CD4-positive, alpha-beta T cell treated with Interleukin-10 for 1 hour (primary cell): ENCODE results near the gene TSPO2.

Source experiments
- DNase-seq: peaks from one replicate; pipeline ENCODE4 v3.0.0-alpha.2; 2020

TSPO2 gene

GRCh38 chr6:41027799-41028560 is 14.3 kb upstream of the TSPO2 start:
- peak; percentile 73 for DNase-seq

DNA sequence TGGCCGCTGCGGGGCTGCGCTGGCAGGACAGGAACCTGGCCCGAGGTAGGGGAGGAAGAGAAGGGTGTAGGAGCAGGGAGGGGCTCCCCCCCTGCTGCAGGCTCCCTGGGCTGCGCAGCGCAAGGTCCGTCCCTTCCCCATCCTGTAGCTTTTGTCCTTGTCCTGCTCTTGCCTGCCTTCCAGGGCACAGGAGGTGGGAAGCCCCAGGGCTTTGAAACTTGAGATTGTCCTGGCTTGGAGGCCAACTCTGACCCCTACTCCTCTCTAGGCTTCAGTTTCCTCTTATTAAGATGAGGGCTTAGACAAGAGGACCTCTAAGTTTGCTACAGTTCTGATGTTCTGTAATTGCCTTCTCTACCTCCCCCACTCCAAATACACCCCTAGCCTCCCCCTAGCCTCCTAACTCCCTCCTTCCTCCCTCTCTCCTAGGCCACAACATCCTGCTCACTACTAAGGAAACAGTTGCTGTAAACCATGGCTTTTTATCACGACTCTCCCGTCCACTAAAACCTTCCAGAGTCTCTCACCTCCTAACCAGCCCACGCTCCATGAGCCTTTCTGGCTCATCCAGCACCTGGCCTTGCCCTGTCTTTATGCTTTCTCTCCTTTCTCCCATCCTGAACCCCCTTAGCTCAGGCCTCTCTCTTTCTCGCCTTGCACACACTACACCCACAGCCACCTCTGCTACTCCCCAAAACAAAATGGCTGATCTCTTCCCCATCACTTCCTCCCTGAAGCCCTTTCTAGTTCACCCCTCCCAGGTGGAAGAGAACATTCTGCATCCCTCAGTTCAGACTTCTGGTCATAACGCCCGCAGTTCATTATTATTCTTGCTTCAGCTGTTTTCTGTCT is 13.5 kb upstream of the TSPO2 start:
- DNase-seq = no peak

- DNase-seq = no peak
Observed at GRCh38 chr6:41032830-41033229, 9.4 kb upstream of the TSPO2 start.

- no peak for DNase-seq
Observed at GRCh38 chr6:41033776-41034175, 8.5 kb upstream of the TSPO2 start.

- no peak for DNase-seq
Observed at GRCh38 chr6:41036186-41036585, 6.1 kb upstream of the TSPO2 start.

DNA sequence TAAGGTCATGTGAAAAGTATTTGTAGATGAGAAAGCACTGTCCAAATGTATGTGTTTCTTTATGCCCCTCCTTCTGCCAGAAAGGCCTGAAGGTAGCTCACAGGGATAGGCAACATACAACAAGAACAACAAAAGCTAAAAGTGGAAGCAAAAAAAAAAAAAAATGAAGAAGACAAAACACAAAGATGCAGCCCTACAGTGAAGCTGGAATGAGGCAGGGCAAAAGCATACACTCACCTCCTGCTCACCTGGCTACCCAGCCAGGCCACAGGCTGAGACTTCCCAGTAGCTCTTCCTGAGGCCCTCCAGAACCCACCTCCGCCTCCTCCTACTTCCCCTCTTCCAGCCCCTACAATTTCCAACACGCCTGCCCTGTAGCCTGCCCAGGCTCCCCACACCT is 5.7 kb upstream of the TSPO2 start:
- no peak for DNase-seq

- DNase-seq = no peak
Observed at GRCh38 chr6:41037107-41037900, 5.0 kb upstream of the TSPO2 start.

DNA sequence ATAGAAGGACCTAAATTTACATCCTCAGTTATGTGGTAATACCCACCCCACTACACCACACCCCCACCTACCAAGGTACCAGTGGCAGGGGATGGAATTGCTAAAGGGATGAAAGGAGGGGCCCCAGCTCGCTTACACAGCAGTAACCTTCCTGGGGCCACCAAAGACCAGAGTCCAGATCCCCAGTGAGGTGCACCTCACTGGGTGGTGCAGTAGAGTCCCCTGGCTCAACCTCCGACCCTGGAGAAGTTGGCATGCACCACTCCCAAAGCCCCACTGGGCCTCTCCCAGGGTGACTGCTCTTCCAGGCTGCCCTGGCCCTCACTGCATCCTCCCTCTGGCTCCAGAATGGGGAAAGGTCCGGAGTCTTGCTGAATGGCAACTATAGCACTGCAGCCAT is 4.1 kb upstream of the TSPO2 start:
- DNase-seq = no peak

DNA sequence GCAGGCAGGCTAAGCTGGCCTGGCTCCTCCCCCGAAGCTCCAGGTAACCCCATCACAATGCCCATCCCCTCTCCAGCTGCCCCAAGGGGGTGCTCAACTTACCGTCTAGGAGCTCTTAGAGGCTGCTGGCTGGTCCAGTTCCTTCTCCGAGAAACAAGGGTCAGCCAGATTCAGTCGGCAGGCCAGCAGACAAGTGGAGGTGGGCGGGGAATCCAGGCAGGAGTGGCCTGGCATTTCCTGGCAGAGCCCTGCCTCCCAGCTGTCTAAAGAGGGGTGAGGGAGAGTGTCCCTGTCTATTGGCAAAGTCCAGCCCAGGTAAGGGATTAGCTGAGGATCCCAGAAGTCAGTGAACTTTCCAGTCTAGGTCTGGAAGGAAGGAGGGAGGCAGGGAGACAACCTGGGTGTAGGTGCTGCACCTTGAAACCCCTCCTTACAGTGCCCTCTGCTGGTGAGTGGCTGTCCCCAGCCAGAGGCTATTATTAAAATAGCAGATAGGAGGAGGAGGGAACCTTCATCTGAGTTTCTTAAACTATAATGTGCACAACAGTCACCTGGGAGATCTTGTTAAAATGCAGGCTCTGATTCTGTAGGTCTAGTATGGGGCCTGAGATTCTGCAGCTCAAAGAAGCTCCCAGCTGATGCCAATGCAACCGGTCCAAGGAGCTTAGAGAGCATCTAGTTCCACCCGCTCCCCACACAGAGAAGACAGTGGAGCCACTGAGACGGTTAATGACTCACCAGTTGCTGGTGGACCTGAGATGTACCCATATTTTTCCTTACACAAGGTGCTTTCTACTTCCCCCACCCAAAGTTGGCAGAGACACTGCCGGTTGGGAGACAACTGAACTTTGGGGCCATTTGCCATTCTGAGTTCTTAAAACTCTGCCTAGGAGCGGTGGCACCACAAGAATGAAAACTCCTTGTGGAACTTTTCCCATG is 2.9 kb upstream of the TSPO2 start, which contains the start of gene UNC5CL:
TSS of gene UNC5CL (minus strand) at position 162 of the 939 bp plus-strand sequence. CDS start 4,147 bp downstream, outside the sequence.
- DNase-seq = peak; percentile 53

DNA sequence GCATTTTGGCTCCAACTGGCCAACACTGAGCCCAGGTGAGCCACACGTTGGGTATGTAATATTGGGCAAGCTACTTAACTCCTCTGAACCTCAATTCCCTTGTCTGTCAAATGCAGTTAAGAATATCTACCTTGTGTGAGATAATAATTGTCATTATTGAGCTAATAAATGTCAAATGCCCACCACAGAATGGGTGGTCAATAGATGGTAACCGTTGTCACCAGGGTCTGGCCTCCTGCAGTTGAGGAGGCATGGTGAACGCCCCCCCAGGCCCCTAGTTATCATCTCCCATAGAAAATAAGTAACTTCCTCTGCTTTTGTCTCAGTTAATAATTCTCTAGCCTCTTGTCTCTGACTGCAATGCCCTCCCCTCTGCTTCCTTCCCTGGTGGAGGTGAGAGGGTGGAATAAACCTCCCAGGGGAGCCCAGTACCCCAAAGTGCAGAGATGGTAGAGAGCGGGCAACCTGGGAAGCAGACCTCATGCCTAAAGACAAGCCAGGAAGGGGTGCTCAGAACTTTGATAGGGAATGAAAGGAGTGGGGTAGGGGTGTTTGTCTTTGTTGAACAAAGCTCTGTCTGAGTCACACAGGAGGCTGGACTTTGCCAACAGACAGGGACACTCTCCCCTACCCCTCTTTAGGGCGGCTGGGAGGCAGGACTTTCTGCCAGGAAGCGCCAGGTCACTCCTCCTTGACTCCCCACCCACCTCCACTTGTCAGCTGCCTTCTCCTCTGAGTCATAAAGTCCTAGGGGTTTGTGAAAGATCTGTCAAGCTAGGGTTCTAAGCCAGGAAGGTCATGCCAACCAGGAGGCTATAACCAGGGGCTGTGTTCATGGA is 1.9 kb upstream of the TSPO2 start:
- DNase-seq = no peak

GRCh38 chr6:41040940-41041536 is 1.2 kb upstream of the TSPO2 start:
- no peak for DNase-seq

DNA sequence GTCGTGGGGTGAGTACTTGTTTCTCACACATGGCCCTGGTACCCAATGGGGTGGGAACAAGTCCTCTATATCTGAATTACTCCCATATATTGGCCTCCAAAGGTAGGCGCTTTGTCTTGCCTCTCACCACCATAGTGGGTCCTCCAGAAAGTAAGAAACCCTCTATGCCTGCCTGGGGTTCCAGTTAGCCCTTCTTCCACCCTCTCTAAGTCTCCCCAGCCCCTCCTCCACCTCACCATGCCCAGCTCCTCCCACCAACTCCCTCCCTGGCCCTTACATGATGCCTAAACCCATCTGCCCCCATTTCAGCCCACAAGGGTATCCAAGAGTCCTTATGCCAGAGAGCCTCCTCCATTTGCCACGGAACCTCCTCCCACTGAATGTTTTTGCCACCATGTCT is 884 bp downstream of the TSPO2 start:
- DNase-seq = no peak

GRCh38 chr6:41045664-41046063 is 3.4 kb downstream of the TSPO2 start:
- no peak for DNase-seq

DNA sequence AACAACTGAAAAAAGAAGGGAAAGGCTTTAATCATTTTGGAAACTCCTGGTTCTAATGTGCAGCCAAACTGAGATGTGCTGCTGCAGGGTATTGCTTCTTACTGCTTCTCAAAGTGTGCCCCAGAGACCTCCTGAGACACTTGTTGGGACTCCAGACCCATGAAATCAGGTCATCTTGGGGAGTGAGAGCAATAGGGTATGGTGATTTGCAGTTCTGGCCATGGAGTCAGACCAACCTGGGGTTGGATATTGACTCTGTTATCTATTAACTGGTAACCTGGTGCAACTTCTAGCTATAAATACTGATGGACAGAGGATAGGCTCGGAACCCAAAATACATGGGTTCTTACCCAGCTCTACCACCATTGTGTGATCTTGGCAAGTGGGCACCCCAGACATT is 3.8 kb downstream of the TSPO2 start:
- DNase-seq = no peak

GRCh38 chr6:41047306-41047705 is 5.0 kb downstream of the TSPO2 start:
- DNase-seq = no peak

DNA sequence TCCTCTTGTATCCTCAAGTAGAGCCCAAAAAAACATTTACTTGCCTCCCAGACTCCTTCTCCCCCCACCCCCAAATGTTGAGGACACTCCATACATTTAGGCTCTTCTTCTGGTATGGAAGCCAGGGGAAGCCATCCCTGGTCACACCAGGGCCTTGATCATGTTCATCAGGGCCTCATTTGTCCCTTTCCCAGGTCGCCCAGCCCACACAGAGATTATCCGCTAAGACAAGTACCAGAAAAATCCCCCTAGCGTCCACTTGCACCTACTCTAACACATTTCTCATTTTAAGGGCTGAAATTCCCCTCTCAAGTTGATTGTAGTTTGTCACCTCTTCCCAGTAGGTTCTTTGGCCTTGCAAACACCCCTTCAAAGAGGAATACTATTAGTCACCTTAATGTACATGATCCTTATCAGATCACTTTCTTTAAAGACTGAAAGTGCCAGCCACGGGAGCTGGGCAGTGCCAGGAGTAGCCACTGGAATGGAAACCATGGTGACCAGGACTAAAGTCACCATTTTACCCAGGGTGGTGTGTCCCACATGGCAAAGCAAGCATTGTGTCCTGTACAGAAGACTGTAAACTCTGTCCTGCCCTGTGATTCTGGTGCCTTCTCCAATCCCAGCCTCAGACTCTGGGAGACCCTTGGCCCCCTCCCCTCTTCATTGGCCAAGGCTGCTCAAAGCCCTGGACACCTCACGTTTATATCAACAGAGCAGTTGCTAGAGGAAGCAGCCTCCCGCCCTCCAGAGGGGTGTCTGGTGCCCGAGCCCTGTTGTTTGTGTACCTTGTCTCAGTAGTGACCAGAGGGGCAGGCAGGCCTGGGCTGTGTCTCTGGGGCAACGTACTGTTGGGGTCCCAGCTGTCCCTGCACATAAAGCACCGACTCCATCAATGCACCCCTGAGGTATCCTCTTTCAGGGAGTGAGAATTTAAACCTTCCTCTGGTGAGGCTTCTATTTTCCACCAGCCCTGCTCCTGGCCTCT is 5.8 kb downstream of the TSPO2 start:
- DNase-seq = no peak

GRCh38 chr6:41049521-41049920 is 7.3 kb downstream of the TSPO2 start:
- no peak for DNase-seq

DNA sequence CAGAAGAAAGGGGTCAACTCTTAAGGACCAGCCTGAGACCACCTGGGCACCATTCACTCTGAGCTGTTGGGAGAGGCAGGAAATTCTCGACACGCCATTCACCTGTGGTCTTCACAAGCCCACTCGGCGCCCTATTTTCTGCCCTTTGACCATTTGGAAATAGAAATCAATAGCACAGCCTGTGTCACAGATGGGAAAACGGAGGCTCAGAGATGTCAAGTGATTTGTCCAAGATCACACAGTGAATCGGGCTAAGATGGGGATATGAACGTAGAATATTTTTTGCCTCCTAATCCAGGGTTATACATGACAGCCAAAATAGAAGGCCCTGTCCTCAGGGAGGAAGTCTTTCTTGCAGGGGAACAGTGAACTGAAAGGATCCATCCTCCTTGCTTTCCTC is 7.7 kb downstream of the TSPO2 start:
- no peak for DNase-seq

DNA sequence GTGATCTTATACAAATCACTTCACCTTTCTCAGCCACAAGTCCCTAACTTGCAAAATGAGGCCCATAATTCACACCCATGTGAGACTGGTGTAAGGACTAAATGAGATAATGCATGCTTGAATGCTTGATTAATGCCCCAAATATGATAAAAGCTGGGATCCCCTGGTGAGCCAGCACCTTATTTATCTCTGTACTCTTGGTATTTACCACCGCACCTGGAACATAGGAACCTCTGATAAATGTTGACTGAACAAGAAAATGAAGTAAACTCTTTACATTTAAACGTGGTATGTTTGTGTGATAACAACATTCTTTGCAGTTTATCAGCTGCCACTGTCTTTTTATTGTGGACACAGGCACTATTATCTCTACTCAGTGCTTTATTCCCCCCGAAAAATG is 8.3 kb downstream of the TSPO2 start:
- DNase-seq = no peak

- DNase-seq = no peak
Observed at GRCh38 chr6:41051873-41052272, 9.6 kb downstream of the TSPO2 start.
